HG02970 (cell line): ENCODE results near the gene LGALS4.
"Not testable (repeated sequence)": the region's sequence is repeated elsewhere in the genome, so short reads cannot be mapped to it uniquely, and the experiment has no call there.

ENCODE experiments used
- ATAC-seq: cut with Tn5 transposase; IDR thresholded peaks from one replicate; pipeline ENCODE4 v1.9.1; 2021; ENCODE audit warnings: mild to moderate bottlenecking, moderate library complexity, moderate number of reproducible peaks; ENCODE audit not compliant: unreplicated experiment, low FRiP score

LGALS4 gene

GRCh38 chr19:38812841-38813320 lies at the start of gene LGALS4:
LGALS4 (minus strand) TSS chr19:38812945; CDS start chr19:38812886, 59 bp downstream.
- ATAC-seq = no peak

GRCh38 chr19:38861368-38861767 lies 48.6 kb upstream of the LGALS4 start:
- no peak for ATAC-seq

- ATAC-seq = not testable (repeated sequence)
Measured at GRCh38 chr19:38859631-38860204, 47.0 kb upstream of the LGALS4 start.

- no peak for ATAC-seq
Measured at GRCh38 chr19:38856813-38857212, 44.1 kb upstream of the LGALS4 start.

GRCh38 chr19:38855751-38856150 lies 43.0 kb upstream of the LGALS4 start:
- ATAC-seq = not testable (repeated sequence)

- ATAC-seq = not testable (repeated sequence)
Measured at GRCh38 chr19:38854961-38855360, 42.2 kb upstream of the LGALS4 start.

- ATAC-seq = no peak
Measured at GRCh38 chr19:38853214-38853613, 40.5 kb upstream of the LGALS4 start.

GRCh38 chr19:38852231-38853044 lies 39.7 kb upstream of the LGALS4 start:
- no peak for ATAC-seq

- ATAC-seq = no peak
Measured at GRCh38 chr19:38851622-38852230, 39.0 kb upstream of the LGALS4 start.

- no peak for ATAC-seq
Measured at GRCh38 chr19:38850976-38851621, 38.4 kb upstream of the LGALS4 start.

GRCh38 chr19:38850436-38850975 lies 37.8 kb upstream of the LGALS4 start:
- peak; percentile 61 for ATAC-seq

GRCh38 chr19:38849860-38850435 lies 37.2 kb upstream of the LGALS4 start, which contains the start of gene HNRNPL:
HNRNPL (minus strand) TSS chr19:38849986; CDS start chr19:38849966, 20 bp downstream.
- peak; percentile 47 for ATAC-seq

GRCh38 chr19:38849147-38849859 lies 36.6 kb upstream of the LGALS4 start:
- ATAC-seq = peak; percentile 32

GRCh38 chr19:38848299-38849146 lies 35.8 kb upstream of the LGALS4 start:
- ATAC-seq = no peak

GRCh38 chr19:38846097-38846496 lies 33.4 kb upstream of the LGALS4 start:
- ATAC-seq = no peak

- no peak for ATAC-seq
Measured at GRCh38 chr19:38845374-38846024, 32.8 kb upstream of the LGALS4 start.

GRCh38 chr19:38844093-38844686 lies 31.4 kb upstream of the LGALS4 start:
- no peak for ATAC-seq
